ENCODE data around the gene RHEB.
A peak's percentile ranks its signal among the peaks of the same experiment; 100 is the strongest.
"Not testable (repeated sequence)": the region's sequence is repeated elsewhere in the genome, so short reads cannot be mapped to it uniquely, and the experiment has no call there.

RHEB gene

DNA sequence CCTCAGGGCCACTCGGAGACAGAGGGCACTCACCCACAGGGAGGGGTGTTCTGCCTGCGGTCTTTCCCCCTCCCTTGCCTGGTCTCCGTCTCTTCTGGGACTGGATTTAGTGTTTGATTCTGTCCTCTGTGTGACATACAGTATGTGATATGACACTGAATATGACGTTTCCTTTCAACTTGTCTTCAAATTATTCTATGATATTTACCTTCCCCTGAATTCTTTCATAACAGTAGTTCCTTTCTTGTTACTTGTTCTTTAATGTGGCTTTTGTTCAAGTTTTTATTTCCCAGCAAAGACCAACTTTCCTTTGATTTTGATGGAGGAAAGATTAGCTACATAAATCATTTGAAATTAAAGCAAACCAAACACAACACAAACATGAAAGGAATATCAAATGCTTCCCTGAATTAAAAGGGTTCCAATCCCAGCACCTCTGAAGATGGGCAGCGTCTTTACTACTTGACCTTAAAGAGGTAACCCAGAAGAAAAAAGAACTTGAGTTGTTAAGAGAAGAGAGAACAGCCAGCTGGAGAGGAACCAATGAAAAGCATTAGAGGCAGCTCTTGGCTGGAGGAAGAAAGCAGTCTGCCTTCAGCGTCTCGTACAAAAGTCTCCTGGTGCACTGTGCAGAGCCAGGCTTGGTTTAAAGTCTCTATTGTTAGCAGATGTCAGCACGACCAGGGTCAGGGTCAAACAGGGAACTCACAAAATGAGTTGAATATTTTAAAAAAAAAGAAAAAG is 18.3 kb upstream of the RHEB start:
- no peak overlapping the region for H3K4me3 ChIP-seq (replicated peaks; ENCODE audit: low read depth, low read length)
- no peak for DNase-seq (ENCODE audit: extremely low read depth, low read depth)
- TF ChIP-seq CTCF (IDR thresholded peaks at IDR 0.05; ENCODE audit: low read depth, low read length, missing control alignments): no peak

GRCh38 chr7:151536178-151536577 is 16.5 kb upstream of the RHEB start:
- H3K4me3 ChIP-seq (replicated peaks; ENCODE audit: low read depth, low read length); DNase-seq (ENCODE audit: extremely low read depth, low read depth): not testable (repeated sequence)

GRCh38 chr7:151529842-151530241 is 10.1 kb upstream of the RHEB start:
- H3K4me3 ChIP-seq (replicated peaks; ENCODE audit: low read depth, low read length): no peak overlapping the region
- TF ChIP-seq CTCF (IDR thresholded peaks at IDR 0.05; ENCODE audit: low read depth, low read length, missing control alignments): no peak
- DNase-seq (ENCODE audit: extremely low read depth, low read depth): no peak

DNA sequence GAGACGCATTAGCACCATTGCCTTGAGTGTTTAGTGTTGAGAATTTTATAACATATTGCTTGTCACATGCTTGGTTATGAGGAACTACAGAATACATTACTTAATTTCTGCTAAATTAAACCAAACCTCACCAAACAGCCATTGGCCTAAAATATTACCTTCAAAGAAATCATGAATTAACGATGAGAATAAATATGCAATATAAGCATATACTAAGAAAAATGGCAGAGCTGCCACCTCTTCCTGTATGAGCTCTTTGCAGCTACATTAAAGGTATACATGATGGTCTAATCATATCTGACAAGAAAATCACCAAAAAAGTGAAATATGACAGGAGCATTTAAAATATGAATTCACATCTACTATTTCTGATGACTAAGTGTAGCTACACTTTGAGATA is 5.2 kb upstream of the RHEB start:
- DNase-seq (ENCODE audit: extremely low read depth, low read depth): no peak
- no peak for TF ChIP-seq CTCF (IDR thresholded peaks at IDR 0.05; ENCODE audit: low read depth, low read length, missing control alignments)
- H3K4me3 ChIP-seq (replicated peaks; ENCODE audit: low read depth, low read length): no peak overlapping the region

GRCh38 chr7:151524331-151524730 is 4.6 kb upstream of the RHEB start:
- DNase-seq (ENCODE audit: extremely low read depth, low read depth): no peak
- no peak for TF ChIP-seq CTCF (IDR thresholded peaks at IDR 0.05; ENCODE audit: low read depth, low read length, missing control alignments)
- H3K4me3 ChIP-seq (replicated peaks; ENCODE audit: low read depth, low read length): no peak overlapping the region

GRCh38 chr7:151520419-151521261 is 945 bp upstream of the RHEB start:
- no peak for DNase-seq (ENCODE audit: extremely low read depth, low read depth)
- H3K4me3 ChIP-seq (replicated peaks; ENCODE audit: low read depth, low read length): peak overlapping the region; percentile 40
- no peak for TF ChIP-seq CTCF (IDR thresholded peaks at IDR 0.05; ENCODE audit: low read depth, low read length, missing control alignments)

DNA sequence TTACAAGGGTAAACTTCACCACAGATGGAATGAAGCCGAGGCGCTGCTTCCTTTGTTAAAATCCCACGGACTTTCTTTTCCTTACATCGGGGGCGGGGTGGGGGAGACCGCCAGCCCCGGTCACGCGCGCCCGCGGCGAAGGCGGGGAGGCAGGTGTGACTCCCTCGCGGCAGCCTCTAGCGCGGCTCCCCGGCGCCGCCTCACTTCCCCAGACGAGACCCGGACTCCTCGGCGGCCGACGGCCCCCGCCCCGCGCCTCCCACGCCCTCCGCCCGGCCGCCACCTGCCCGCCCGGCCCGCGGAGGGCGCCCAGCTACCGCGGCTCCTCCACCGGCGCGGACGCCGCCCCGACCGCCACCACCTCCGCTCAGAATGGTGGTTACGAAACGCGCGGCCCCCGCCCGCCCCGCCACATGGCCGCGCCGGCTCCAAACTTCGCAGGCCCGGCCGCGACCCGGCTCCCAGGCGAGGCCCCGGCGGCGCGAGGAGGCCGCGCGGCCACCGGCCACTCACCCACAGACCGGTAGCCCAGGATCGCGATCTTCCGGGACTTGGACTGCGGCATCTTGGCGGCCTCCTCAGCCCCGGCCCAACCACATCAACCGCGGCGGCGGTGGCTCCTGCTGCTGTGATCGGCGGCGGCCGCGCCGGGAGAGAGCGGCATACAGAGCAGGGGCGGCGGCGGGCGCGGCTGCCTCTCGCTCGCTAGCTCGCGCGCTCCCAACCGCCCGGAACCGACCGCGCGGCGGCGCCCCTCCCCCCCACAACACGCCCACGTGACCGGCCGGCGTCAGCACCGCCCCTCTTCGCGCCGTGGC is 539 bp downstream of the RHEB start:
- not testable (repeated sequence) for DNase-seq (ENCODE audit: extremely low read depth, low read depth)
- H3K4me3 ChIP-seq (replicated peaks; ENCODE audit: low read depth, low read length): peak overlapping the region; percentile 95
